ENCODE results near the gene CIT.

- no peak for TF ChIP-seq POLR2AphosphoS5 (IDR thresholded peaks at IDR 0.05; ENCODE audit: low read depth, low read length)
- TF ChIP-seq POLR2A (IDR thresholded peaks at IDR 0.05; ENCODE audit: low read depth, low read length): no peak
Measured at GRCh38 chr12:119681111-119681510, 196.0 kb downstream of the CIT start.

All from GM12891 (cell line).